NCI-H748 (cell line): ENCODE measurements around the gene EXOC1.

Experiments used
- DNase-seq: peaks from one replicate; lab custom pipeline; 2025; ENCODE audit not compliant: unreplicated experiment; lab: John Stamatoyannopoulos, UW

Gene EXOC1

GRCh38 chr4:55854129-55854528 lies 681 bp downstream of the EXOC1 start:
- no peak for DNase-seq

- DNase-seq = no peak
These were observed 4.1 kb downstream of the EXOC1 start for GRCh38 chr4:55857586-55857985.

GRCh38 chr4:55859711-55860110 lies 6.3 kb downstream of the EXOC1 start:
- no peak for DNase-seq

- DNase-seq = no peak
These were observed 11.3 kb downstream of the EXOC1 start for GRCh38 chr4:55864577-55865223.

GRCh38 chr4:55865228-55865806 lies 11.9 kb downstream of the EXOC1 start:
- DNase-seq = no peak

- no peak for DNase-seq
These were observed 13.0 kb downstream of the EXOC1 start for GRCh38 chr4:55866290-55866907.

- peak; percentile 59 for DNase-seq
These were observed 13.6 kb downstream of the EXOC1 start for GRCh38 chr4:55866973-55867574.

- DNase-seq = no peak
These were observed 15.2 kb downstream of the EXOC1 start for GRCh38 chr4:55868581-55869090.

- no peak for DNase-seq
These were observed 17.9 kb downstream of the EXOC1 start for GRCh38 chr4:55871299-55871800.

- no peak for DNase-seq
These were observed 21.4 kb downstream of the EXOC1 start for GRCh38 chr4:55874831-55875230.

GRCh38 chr4:55876387-55876786 lies 22.9 kb downstream of the EXOC1 start:
- no peak for DNase-seq

GRCh38 chr4:55879224-55879623 lies 25.8 kb downstream of the EXOC1 start:
- DNase-seq = no peak

GRCh38 chr4:55880652-55881280 lies 27.3 kb downstream of the EXOC1 start:
- no peak for DNase-seq

GRCh38 chr4:55884093-55884850 lies 30.8 kb downstream of the EXOC1 start:
- DNase-seq = no peak

- DNase-seq = no peak
These were observed 31.4 kb downstream of the EXOC1 start for GRCh38 chr4:55884851-55885219.

GRCh38 chr4:55887594-55887993 lies 34.1 kb downstream of the EXOC1 start:
- DNase-seq = no peak

GRCh38 chr4:55892156-55892555 lies 38.7 kb downstream of the EXOC1 start:
- DNase-seq = no peak

GRCh38 chr4:55896622-55897021 lies 43.2 kb downstream of the EXOC1 start:
- no peak for DNase-seq

- DNase-seq = no peak
These were observed 49.2 kb downstream of the EXOC1 start for GRCh38 chr4:55902677-55903076.

GRCh38 chr4:55903577-55903976 lies 50.1 kb downstream of the EXOC1 start:
- DNase-seq = no peak

- no peak for DNase-seq
These were observed 51.1 kb downstream of the EXOC1 start for GRCh38 chr4:55904576-55904975.
